Subcutaneous preadipocyte (primary cell): ENCODE results near the gene RAB3B. TPM values are rescaled to one million over a fixed set of nuclear protein-coding genes. Genes with fewer than 3 reads are reported as not detected.

Experiments
- small RNA-seq: library from RNA; depleted of rRNA; stranded (forward); fragments of <200 nt; gene quantifications from one replicate; pipeline ENCODE3, GENCODE V24; 2012
- total RNA-seq: library from RNA; depleted of rRNA; stranded (reverse); fragments of >200 nt; gene quantifications from 2 replicates; pipeline ENCODE4 v1.2.3, GENCODE V29; 2012

The RAB3B gene
- 0.73 and 4.1 TPM in 2 replicates for total RNA-seq

GRCh38 chr1:51990478-51990965 lies at the start of gene RAB3B:
Gene RAB3B, minus strand, starts transcription at chr1:51990700. Its CDS starts 13,583 bp downstream, at chr1:51977117.

GRCh38 chr1:52033190-52034049 lies 42.9 kb upstream of the RAB3B start, which contains the start of gene KTI12:
Gene KTI12, minus strand, starts transcription at chr1:52033810. Its CDS starts 49 bp downstream, at chr1:52033761.

GRCh38 chr1:51878616-51879336 lies 111.7 kb downstream of the RAB3B start, which contains the start of gene NRDC:
Gene NRDC, minus strand, starts transcription at chr1:51878727. Its CDS starts 112 bp downstream, at chr1:51878615.

Small RNA genes lying within 50 kb of the gene (small RNA-seq; reads per million reads assigned to genes)
- gene RN7SL290P (not detected), gene RNA5SP48 (0.25 reads per million)

Other genes with a start within 250 kb of the RAB3B start
- gene NRDC, start 112.0 kb downstream of the RAB3B start, total RNA-seq: 73.1 and 81.5 TPM in 2 replicates
- 12.9 and 16.0 TPM in 2 replicates for gene KTI12, start 43.1 kb upstream of the RAB3B start, total RNA-seq
- gene TXNDC12, start 64.5 kb upstream of the RAB3B start, total RNA-seq: 25.8 and 26.1 TPM in 2 replicates
- 39.1 and 49.6 TPM in 2 replicates for gene BTF3L4, start 65.6 kb upstream of the RAB3B start, total RNA-seq
- gene ZFYVE9, start 151.4 kb upstream of the RAB3B start, total RNA-seq: 25.4 and 32.1 TPM in 2 replicates